H1 (cell line): ENCODE results near the gene RERG. TPM values are rescaled to one million over a fixed set of nuclear protein-coding genes. Genes with fewer than 3 reads are reported as not detected.
A peak's percentile ranks its signal among the peaks of the same experiment; 100 is the strongest.

ENCODE experiments used
- CTCF ChIA-PET: fragments of 300-600 bp; sonication (Branson Sonifier 250); formaldehyde crosslinking; loops from one replicate; lab custom pipeline; 2021; ENCODE audit not compliant: partially characterized antibody; lab: Charles Lee
- POLR2A ChIA-PET: fragments of 300-600 bp; sonication (Branson Sonifier 250); formaldehyde crosslinking; loops from one replicate; lab custom pipeline; 2021; ENCODE audit warnings: inconsistent platforms; ENCODE audit not compliant: partially characterized antibody; lab: Charles Lee
- DNase-seq, 2 experiments: peaks; one replicate each; pipeline versions ENCODE4 v3.0.0 to v3.0.0-alpha.2; 2010 to 2022; ENCODE audit warnings: low spot score in 2 of 2, low read depth in 1 of 2, mixed read lengths in 1 of 2
- FAIRE-seq: peaks from 2 replicates; lab custom pipeline; 2011; peaks lifted over from hg19 to GRCh38; lab: Jason Lieb, UNC
- H2AFZ ChIP-seq: 2 replicates; pipeline ENCODE4 v1.8.1; 2012; ENCODE audit warnings: low read length, inconsistent platforms
- H2AK5ac ChIP-seq: 2 replicates; pipeline ENCODE4 v1.6.1; 2013; ENCODE audit warnings: low read depth, low read length
- H2BK120ac ChIP-seq: replicated peaks from 2 replicates; pipeline ENCODE3; 2013; ENCODE audit warnings: low read depth, low read length, inconsistent platforms
- H2BK12ac ChIP-seq: 2 replicates; pipeline ENCODE4 v1.6.1; 2013; ENCODE audit warnings: low read depth, low read length
- H2BK15ac ChIP-seq: 2 replicates; pipeline ENCODE4 v1.6.1; 2013; ENCODE audit warnings: low read length
- H2BK20ac ChIP-seq: 2 replicates; pipeline ENCODE4 v1.6.1; 2013; ENCODE audit warnings: low read length
- H2BK5ac ChIP-seq: 2 replicates; pipeline ENCODE4 v1.6.1; 2013; ENCODE audit warnings: low read depth, low read length
- H3K14ac ChIP-seq: 2 replicates; pipeline ENCODE4 v1.6.1; 2013; ENCODE audit warnings: inconsistent platforms; ENCODE audit not compliant: insufficient read length
- H3K18ac ChIP-seq: 2 replicates; pipeline ENCODE4 v1.6.1; 2013; ENCODE audit warnings: low read length; ENCODE audit errors: extremely low read depth
- H3K23ac ChIP-seq: 2 replicates; pipeline ENCODE4 v1.6.1; 2013; ENCODE audit warnings: inconsistent platforms; ENCODE audit not compliant: insufficient read length
- H3K23me2 ChIP-seq: 2 replicates; pipeline ENCODE4 v1.6.1; 2013; ENCODE audit warnings: low read depth, low read length
- H3K27ac ChIP-seq: 2 replicates; pipeline ENCODE4 v1.6.1; 2011; ENCODE audit warnings: low read depth, low read length, inconsistent platforms
- H3K27me3 ChIP-seq, 4 experiments: replicated peaks in 1 of 4; 1 replicate in 1 of 4; 2 replicates in 3 of 4; pipeline versions ENCODE4 v1.6.1 to v1.8.1; 2011 to 2013; ENCODE audit warnings: low read length in 3 of 4, mild to moderate bottlenecking in 3 of 4, inconsistent platforms in 2 of 4, mixed read lengths in 2 of 4, moderate library complexity in 1 of 4; ENCODE audit not compliant: control insufficient read depth in 3 of 4, insufficient read depth in 3 of 4; ENCODE audit errors: extremely low read depth in 1 of 4
- H3K36me3 ChIP-seq, 4 experiments: 2 replicates each; pipeline versions ENCODE4 v1.6.1 to v1.8.1; 2011 to 2013; ENCODE audit warnings: mild to moderate bottlenecking in 4 of 4, low read length in 3 of 4, moderate library complexity in 2 of 4, control low read depth in 1 of 4, inconsistent platforms in 1 of 4; ENCODE audit not compliant: insufficient read depth in 4 of 4, control insufficient read depth in 2 of 4
- H3K4ac ChIP-seq: replicated peaks from 2 replicates; pipeline ENCODE3; 2013; ENCODE audit warnings: low read length, low read depth, mixed read lengths, inconsistent platforms; ENCODE audit not compliant: insufficient read length
- H3K4me1 ChIP-seq, 4 experiments: replicated peaks in 1 of 4; 1 replicate in 1 of 4; 2 replicates in 3 of 4; pipeline versions ENCODE4 v1.6.1 to v1.8.1; 2011 to 2013; ENCODE audit warnings: low read length in 3 of 4, inconsistent platforms in 2 of 4, mixed read lengths in 1 of 4; ENCODE audit not compliant: insufficient read depth in 4 of 4, control insufficient read depth in 3 of 4
- H3K4me2 ChIP-seq, 2 experiments: 2 replicates each; pipeline versions ENCODE4 v1.6.1 to v1.8.1; 2011 to 2013; ENCODE audit warnings: low read depth in 2 of 2, low read length in 2 of 2, control low read depth in 1 of 2, inconsistent platforms in 1 of 2, mild to moderate bottlenecking in 1 of 2; ENCODE audit not compliant: insufficient read depth in 1 of 2
- H3K4me3 ChIP-seq, 4 experiments: fragments of 200-600, 300-600 bp in 1 of 4; sonication (generic), shearing (Covaris generic), sonication (Bioruptor Twin) in 1 of 4; 2 replicates each; pipeline versions ENCODE4 v1.5.1 to v1.8.1; 2011 to 2016; ENCODE audit warnings: low read length in 4 of 4, low read depth in 3 of 4, control low read depth in 2 of 4, inconsistent platforms in 2 of 4, mild to moderate bottlenecking in 2 of 4, mixed read lengths in 1 of 4, moderate library complexity in 1 of 4; ENCODE audit not compliant: insufficient read depth in 2 of 4; ENCODE audit errors: extremely low read depth in 1 of 4
- H3K56ac ChIP-seq: replicated peaks from 2 replicates; pipeline ENCODE3; 2013; ENCODE audit warnings: low read depth, mild to moderate bottlenecking, mixed read lengths, low read length, inconsistent platforms; ENCODE audit not compliant: insufficient read length
- H3K79me1 ChIP-seq: 2 replicates; pipeline ENCODE4 v1.6.1; 2013; ENCODE audit warnings: low read depth, low read length, control low read depth
- H3K79me2 ChIP-seq, 2 experiments: 2 replicates each; pipeline versions ENCODE4 v1.6.1 to v1.8.1; 2012 to 2013; ENCODE audit warnings: low read length in 2 of 2, mild to moderate bottlenecking in 2 of 2, inconsistent platforms in 1 of 2; ENCODE audit not compliant: insufficient read depth in 2 of 2, control insufficient read depth in 1 of 2
- H3K9ac ChIP-seq, 4 experiments: replicated peaks in 1 of 4; 1 replicate in 1 of 4; 2 replicates in 3 of 4; pipeline versions ENCODE4 v1.6.1 to v1.8.1; 2011 to 2013; ENCODE audit warnings: low read depth in 3 of 4, low read length in 3 of 4, control low read depth in 2 of 4, mild to moderate bottlenecking in 2 of 4, moderate library complexity in 2 of 4, inconsistent platforms in 1 of 4; ENCODE audit errors: extremely low read depth in 1 of 4
- H3K9me3 ChIP-seq, 2 experiments: 2 replicates each; pipeline versions ENCODE4 v1.6.1 to v1.8.1; 2012 to 2013; ENCODE audit warnings: mild to moderate bottlenecking in 2 of 2, moderate library complexity in 2 of 2, control low read depth in 1 of 2, inconsistent platforms in 1 of 2, low read depth in 1 of 2, low read length in 1 of 2, mixed read lengths in 1 of 2; ENCODE audit not compliant: insufficient read depth in 2 of 2
- H4K20me1 ChIP-seq, 2 experiments: replicated peaks in 1 of 2; 2 replicates each; pipeline versions ENCODE3 to v1.8.1; 2011 to 2013; ENCODE audit warnings: inconsistent platforms in 2 of 2, low read length in 2 of 2, mild to moderate bottlenecking in 1 of 2; ENCODE audit not compliant: insufficient read depth in 2 of 2, control insufficient read depth in 1 of 2
- H4K5ac ChIP-seq: 2 replicates; pipeline ENCODE4 v1.6.1; 2013; ENCODE audit warnings: low read length, low read depth, mixed read lengths, inconsistent platforms; ENCODE audit not compliant: insufficient read length
- H4K8ac ChIP-seq: 2 replicates; pipeline ENCODE4 v1.8.0; 2013; ENCODE audit warnings: mild to moderate bottlenecking, moderate library complexity, low read length, inconsistent platforms; ENCODE audit not compliant: insufficient read depth; ENCODE audit errors: extremely low read depth
- H4K91ac ChIP-seq: replicated peaks from 2 replicates; pipeline ENCODE3; 2013; ENCODE audit warnings: low read length, mixed read lengths, inconsistent platforms; ENCODE audit not compliant: insufficient read length
- CBX8 ChIP-seq: fragments of 300-800, 300-1000 bp; sonication (generic); IDR thresholded peaks from 2 replicates; pipeline ENCODE4 v1.7.1; 2016; ENCODE audit warnings: low read depth, low read length, borderline replicate concordance
- KDM5A ChIP-seq: fragments of 200-600 bp; IDR thresholded peaks from 2 replicates; pipeline ENCODE4 v1.7.1; 2012; ENCODE audit warnings: mild to moderate bottlenecking, low read length, inconsistent platforms, mixed read lengths
- SRF ChIP-seq: IDR thresholded peaks from 2 replicates; pipeline ENCODE4 v1.6.1; 2011; ENCODE audit warnings: mild to moderate bottlenecking, low read depth, low read length, moderate library complexity
- WGBS, 2 experiments: shearing (Covaris generic) in 1 of 2; methylation state at CpG; one replicate each; pipeline versions ENCODE4 v1.1.6 to v1.1.7; 2013 to 2015; ENCODE audit warnings: low lambda C conversion rate in 2 of 2, mixed read lengths in 2 of 2, inconsistent platforms in 1 of 2, low coverage in 1 of 2, missing lambda C conversion rate in 1 of 2; ENCODE audit not compliant: insufficient replicate concordance in 2 of 2, insufficient coverage in 1 of 2, insufficient read length in 1 of 2; ENCODE audit errors: extremely low coverage in 1 of 2, missing lambda C conversion rate in 1 of 2; 5-methylcytosine and 5-hydroxymethylcytosine counted together
- polyA plus RNA-seq, 7 experiments: library from polyadenylated mRNA; depleted of rRNA in 3 of 7; stranded (reverse) in 5 of 7; unstranded in 2 of 7; fragments of >200 nt in 5 of 7; fragments of 200-250 nt in 2 of 7; gene quantifications; 1 replicate in 5 of 7; 2 replicates in 1 of 7; 4 replicates in 1 of 7; pipeline versions ENCODE4 v1.2.1 to v1.2.3, GENCODE V29; 2011 to 2013; ENCODE audit warnings: missing spikeins in 2 of 7, mixed read lengths in 2 of 7
- total RNA-seq: library from RNA; stranded (reverse); fragmentation: NEBNext Ultra II Directional; extraction: Animal tissue kit (Norgen Biotek cat#: 25700); gene quantifications from 2 replicates; pipeline ENCODE4 v1.2.1, GENCODE V29; 2021

Gene RERG
- total and polyA plus RNA-seq, 2 of the 8 experiments (the other 6 are each of a cell fraction or from before 2014, with no cell fraction given), result 0.12 to 0.86 TPM

- H2BK12ac ChIP-seq, result no peak overlapping the region
- H3K56ac ChIP-seq, result no peak overlapping the region
- H2BK20ac ChIP-seq, result no peak overlapping the region
- no peak overlapping the region; a peak in 1 of 7 replicates for H3K9ac ChIP-seq
- H3K14ac ChIP-seq, result no peak overlapping the region
- peak overlapping the region; percentile 42; the same call in 1 of the 2 replicates for H2AFZ ChIP-seq
- no peak overlapping the region for H3K4me2 ChIP-seq
- DNase-seq (no peak), FAIRE-seq (no peak)
- 91% methylated on average over 1 of the region's 1 CpG; no CpG with 5 or more reads in 1 of the 2 experiments for WGBS, 2 experiments
- H3K9me3 ChIP-seq, result no peaks in the 10 kb centered on the region
- H3K36me3 ChIP-seq, result no peaks in the 10 kb centered on the region
- no peaks in the 10 kb centered on the region; the same call in 1 of the 2 replicates for H3K23me2 ChIP-seq
- H3K4ac ChIP-seq, result no peak overlapping the region
- H2BK5ac ChIP-seq, result no peak overlapping the region
- H3K27me3 ChIP-seq, result peaks cover 0 to 1% (median 0%) of the 10 kb centered on the region in 4 experiments; a peak in 1 of 7 replicates
- H2BK15ac ChIP-seq, result no peak overlapping the region
- CTCF ChIA-PET, result interaction anchor here (0.9 to 2.1 kb wide), 8 partner anchors 12 to 449 kb away, joined by 3 to 6 read pairs (median 4); partner anchors contain the start of gene RERG
- H3K18ac ChIP-seq, result no peak overlapping the region
- no peak overlapping the region for H2AK5ac ChIP-seq
- H2BK120ac ChIP-seq, result no peak overlapping the region
- H4K5ac ChIP-seq, result no peak overlapping the region
- no peaks in the 10 kb centered on the region for H3K79me1 ChIP-seq
- POLR2A ChIA-PET, result no interaction called here
- no peaks in the 10 kb centered on the region for H4K20me1 ChIP-seq
- H3K79me2 ChIP-seq, result no peaks in the 10 kb centered on the region
- no peak overlapping the region for H4K8ac ChIP-seq
- H4K91ac ChIP-seq, result no peak overlapping the region
- TF ChIP-seq CBX8, result no peak
- TF ChIP-seq SRF, result no peak
- no peak for TF ChIP-seq KDM5A
- no peak overlapping the region for H3K4me3 ChIP-seq
- H3K4me1 ChIP-seq, result no peaks in the 10 kb centered on the region; a peak in 1 of 7 replicates
- H3K23ac ChIP-seq, result no peak overlapping the region
- H3K27ac ChIP-seq, result no peak overlapping the region
Observed at GRCh38 chr12:15253990-15254389, 32.8 kb upstream of the RERG start.
